ENCODE results near the gene CST3.

Gene CST3

DNA sequence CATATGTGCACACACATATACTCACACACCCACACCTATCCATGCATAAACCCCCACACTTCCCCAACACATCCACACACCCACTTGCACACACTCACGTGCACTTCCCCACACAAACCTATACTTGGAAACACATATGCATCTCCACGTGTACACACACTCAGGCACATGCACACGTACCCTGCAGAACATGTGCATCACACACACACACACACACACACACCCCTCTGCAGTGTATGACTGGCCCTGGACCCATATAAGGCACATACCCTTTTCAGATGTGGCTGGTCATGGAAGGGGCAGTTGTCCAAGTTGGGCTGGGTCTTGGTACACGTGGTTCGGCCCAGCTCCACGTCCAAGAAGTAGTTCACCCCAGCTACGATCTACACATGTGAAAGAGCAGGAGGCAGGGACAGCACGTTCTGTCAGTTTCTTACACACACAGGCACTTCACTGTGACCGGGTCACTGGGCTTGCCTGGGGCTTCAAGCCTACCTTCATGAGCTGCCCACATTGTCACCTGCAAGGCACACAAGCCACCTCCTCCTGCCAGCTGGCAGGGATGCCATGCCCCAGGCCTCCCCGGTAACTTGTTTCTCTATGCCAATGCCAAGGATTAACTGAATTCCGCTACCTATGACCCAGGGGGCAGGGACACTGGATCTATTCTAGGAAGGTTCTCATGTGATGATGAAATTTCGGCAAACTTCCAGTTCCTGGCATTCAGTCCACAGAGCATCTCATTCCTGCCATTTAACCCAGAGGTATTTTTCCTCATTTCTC lies 2.6 kb downstream of the CST3 start:
- DNase-seq (ENCODE audit: low read depth), result no peak
- H3K4me3 ChIP-seq (ENCODE audit: low read depth, low read length), result no peak overlapping the region
- no peak for TF ChIP-seq POLR2A (IDR thresholded peaks at IDR 0.05; ENCODE audit: extremely low read depth, insufficient read length)
- TF ChIP-seq MYC (IDR thresholded peaks at IDR 0.05; ENCODE audit: low read depth, low read length), result no peak
- TF ChIP-seq, protein P1, sequence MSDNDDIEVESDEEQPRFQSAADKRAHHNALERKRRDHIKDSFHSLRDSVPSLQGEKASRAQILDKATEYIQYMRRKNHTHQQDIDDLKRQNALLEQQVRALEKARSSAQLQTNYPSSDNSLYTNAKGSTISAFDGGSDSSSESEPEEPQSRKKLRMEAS (IDR thresholded peaks at IDR 0.05; ENCODE audit: low read depth, low read length), result no peak
- TF ChIP-seq, protein P2, sequence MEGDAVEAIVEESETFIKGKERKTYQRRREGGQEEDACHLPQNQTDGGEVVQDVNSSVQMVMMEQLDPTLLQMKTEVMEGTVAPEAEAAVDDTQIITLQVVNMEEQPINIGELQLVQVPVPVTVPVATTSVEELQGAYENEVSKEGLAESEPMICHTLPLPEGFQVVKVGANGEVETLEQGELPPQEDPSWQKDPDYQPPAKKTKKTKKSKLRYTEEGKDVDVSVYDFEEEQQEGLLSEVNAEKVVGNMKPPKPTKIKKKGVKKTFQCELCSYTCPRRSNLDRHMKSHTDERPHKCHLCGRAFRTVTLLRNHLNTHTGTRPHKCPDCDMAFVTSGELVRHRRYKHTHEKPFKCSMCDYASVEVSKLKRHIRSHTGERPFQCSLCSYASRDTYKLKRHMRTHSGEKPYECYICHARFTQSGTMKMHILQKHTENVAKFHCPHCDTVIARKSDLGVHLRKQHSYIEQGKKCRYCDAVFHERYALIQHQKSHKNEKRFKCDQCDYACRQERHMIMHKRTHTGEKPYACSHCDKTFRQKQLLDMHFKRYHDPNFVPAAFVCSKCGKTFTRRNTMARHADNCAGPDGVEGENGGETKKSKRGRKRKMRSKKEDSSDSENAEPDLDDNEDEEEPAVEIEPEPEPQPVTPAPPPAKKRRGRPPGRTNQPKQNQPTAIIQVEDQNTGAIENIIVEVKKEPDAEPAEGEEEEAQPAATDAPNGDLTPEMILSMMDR (IDR thresholded peaks at IDR 0.05; ENCODE audit: low read depth, low read length), result no peak

DNA sequence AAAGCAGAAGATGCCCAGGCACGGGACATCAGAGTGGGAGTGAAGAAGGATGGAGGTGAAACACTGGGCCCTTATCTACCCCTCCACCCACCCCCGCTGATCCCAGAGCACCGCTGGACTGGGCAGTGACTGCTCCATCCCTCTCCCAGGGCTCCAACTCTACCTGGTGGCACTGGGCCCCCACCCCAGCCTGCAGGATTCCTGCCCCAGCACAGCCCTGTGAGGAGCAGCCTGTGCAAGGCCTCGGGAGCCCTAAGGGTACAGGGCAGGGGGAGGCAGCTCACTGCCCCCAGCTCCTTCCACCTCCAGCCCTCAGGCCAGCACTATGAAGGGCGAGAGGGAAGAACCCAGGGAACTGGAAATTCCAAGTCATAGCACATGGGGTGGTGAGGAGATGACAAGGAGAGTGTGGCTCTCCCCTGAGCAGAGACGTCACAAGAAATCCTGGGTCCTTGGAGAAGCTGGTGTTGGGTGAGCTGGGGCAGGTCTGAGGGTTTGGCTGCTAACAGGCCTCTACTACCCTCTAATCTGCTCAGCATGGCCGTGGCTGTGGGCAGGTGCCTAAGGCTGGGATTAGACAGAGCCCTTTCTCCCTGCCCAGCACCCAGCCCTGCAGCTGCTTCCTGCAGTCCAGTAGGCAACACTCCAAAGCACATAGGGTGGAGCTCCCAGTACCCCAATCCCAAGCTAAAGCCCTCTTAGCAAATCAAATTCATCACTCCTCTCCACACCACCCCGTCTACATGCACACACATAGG lies 3.5 kb downstream of the CST3 start:
- DNase-seq (ENCODE audit: low read depth), result no peak
- TF ChIP-seq MYC (IDR thresholded peaks at IDR 0.05; ENCODE audit: low read depth, low read length) (no peak), POLR2A (IDR thresholded peaks at IDR 0.05; ENCODE audit: extremely low read depth, insufficient read length) (no peak)
- TF ChIP-seq, protein P1 (IDR thresholded peaks at IDR 0.05; ENCODE audit: low read depth, low read length), result no peak
- TF ChIP-seq, protein P2 (IDR thresholded peaks at IDR 0.05; ENCODE audit: low read depth, low read length), result no peak
- H3K4me3 ChIP-seq (ENCODE audit: low read depth, low read length), result no peak overlapping the region

DNA sequence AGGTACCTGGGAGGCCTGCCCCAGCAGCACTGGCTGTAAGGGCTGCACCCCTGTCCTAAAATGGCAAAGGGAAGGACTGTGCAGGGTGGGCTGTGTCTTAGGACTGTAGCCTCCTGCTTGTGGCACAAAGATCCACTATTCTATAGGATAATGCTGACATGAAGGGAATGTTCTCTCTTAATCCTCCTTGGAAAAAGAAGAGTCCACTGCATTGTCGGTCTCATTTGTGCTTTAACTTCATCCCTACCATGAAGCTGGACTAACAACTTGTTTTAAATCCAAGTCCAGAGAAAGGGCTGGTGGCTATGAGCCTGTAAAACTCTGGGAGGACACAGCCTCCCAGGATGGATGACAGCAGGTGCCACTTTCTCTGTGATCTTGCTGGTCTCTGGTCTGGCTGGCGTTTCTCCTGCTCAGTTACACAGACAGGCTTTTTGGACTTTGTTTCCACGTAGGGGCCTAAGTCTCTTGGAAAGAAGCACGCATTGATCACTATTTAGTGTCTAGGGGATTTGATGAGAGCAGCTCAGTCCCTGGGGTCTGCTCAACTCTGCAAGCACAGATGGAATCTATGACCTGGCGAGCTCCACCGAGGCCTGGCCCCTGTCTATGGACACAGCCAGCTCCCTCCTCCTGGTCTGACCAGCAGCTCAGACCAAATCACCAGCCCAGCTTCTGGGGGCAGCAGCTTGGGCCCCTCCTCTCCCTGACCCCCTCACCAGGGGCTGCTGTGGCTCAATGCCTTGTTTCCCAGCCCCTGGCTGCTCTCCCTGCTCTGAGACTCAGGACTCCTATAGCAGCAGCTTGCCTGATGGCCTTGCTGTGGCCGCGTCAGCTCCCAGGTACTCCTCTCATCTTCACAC lies 4.8 kb downstream of the CST3 start:
- H3K4me3 ChIP-seq (ENCODE audit: low read depth, low read length), result no peak overlapping the region
- TF ChIP-seq, protein P1 (IDR thresholded peaks at IDR 0.05; ENCODE audit: low read depth, low read length), result no peak
- TF ChIP-seq, protein P2 (IDR thresholded peaks at IDR 0.05; ENCODE audit: low read depth, low read length), result no peak
- TF ChIP-seq MYC (IDR thresholded peaks at IDR 0.05; ENCODE audit: low read depth, low read length) (no peak), POLR2A (IDR thresholded peaks at IDR 0.05; ENCODE audit: extremely low read depth, insufficient read length) (no peak)
- DNase-seq (ENCODE audit: low read depth), result no peak

DNA sequence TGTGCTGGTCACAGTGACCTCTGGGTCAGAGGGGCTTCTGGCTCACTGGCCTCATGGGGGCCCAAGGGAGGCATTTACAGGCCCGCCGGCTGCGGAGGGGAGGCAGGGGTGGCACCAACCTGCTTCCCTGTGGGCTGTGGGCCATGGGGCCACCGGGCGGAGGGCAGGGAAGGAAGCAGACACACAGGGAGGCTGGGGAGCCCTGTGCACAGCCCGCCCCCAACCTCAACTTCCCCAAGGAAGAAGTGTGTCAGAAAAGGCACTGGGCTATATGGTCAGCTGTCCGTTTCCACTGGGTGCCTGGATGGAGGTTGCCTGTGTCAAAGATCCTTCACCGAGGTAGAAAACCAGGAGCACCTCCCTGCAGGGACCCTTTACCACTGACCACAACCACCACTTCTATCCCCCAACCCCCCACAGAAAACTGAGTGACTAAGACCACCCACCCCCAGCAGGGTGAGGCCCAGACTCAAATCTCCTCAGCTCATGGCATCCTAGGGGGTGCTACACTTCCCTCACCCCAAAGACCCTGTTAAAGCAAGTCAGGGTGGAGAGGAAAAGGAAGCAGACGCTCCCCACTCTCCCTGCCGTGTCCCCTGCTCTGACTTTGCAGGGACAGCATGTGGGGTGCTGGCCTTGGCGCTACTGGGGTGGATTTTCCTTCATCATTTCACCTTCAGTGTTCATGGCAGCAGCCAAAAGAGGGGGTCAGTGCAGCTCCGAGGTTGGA lies 5.6 kb downstream of the CST3 start:
- H3K4me3 ChIP-seq (ENCODE audit: low read depth, low read length), result no peak overlapping the region
- TF ChIP-seq, protein P1 (IDR thresholded peaks at IDR 0.05; ENCODE audit: low read depth, low read length), result no peak
- TF ChIP-seq, protein P2 (IDR thresholded peaks at IDR 0.05; ENCODE audit: low read depth, low read length), result no peak
- TF ChIP-seq MYC (IDR thresholded peaks at IDR 0.05; ENCODE audit: low read depth, low read length) (no peak), POLR2A (IDR thresholded peaks at IDR 0.05; ENCODE audit: extremely low read depth, insufficient read length) (no peak)
- DNase-seq (ENCODE audit: low read depth), result no peak
